HG03095 (cell line): Measurements from ENCODE around the gene ASIC4.

Source experiments
- ATAC-seq: cut with Tn5 transposase; IDR thresholded peaks from one replicate; pipeline ENCODE4 v1.9.1; 2021; ENCODE audit warnings: moderate library complexity; ENCODE audit not compliant: unreplicated experiment

Gene ASIC4

DNA sequence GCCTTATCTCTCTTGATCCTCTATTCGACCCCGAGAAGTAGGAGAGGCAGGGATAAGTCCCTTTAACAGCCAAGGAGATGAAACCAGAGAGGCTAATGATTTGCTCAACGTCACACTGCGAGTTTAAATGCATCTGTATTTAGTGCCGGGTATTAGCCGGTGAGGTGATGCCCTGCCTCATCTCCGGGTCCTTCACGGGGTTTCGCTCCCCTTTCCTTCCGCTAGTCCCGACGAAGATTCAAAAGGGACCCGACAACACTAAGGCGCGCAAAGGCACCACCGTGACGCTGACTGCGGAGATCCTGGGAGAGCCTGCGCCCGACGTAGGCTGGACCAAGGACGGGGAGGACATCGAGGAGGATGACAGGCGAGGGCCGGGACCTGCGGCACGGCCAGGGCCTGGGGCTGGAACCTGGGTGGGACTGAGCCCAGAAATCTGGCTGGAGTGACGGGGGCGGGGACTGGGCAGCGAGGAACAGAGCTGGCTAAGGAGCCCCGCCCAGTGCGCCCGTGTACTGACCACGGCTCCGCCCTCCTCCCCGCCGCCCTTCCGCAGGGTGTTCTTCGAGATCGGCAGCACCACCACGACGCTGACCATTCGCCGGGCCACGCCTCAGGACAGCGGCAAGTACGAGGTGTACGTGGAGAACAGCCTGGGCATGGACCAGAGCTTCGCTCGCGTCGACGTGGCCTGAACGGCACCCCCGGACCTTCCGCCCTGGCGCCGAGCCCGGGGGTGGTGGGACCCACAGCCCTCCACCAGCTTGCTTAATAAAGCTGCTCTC is 16.6 kb upstream of the ASIC4 start:
- ATAC-seq = peak; percentile 38

DNA sequence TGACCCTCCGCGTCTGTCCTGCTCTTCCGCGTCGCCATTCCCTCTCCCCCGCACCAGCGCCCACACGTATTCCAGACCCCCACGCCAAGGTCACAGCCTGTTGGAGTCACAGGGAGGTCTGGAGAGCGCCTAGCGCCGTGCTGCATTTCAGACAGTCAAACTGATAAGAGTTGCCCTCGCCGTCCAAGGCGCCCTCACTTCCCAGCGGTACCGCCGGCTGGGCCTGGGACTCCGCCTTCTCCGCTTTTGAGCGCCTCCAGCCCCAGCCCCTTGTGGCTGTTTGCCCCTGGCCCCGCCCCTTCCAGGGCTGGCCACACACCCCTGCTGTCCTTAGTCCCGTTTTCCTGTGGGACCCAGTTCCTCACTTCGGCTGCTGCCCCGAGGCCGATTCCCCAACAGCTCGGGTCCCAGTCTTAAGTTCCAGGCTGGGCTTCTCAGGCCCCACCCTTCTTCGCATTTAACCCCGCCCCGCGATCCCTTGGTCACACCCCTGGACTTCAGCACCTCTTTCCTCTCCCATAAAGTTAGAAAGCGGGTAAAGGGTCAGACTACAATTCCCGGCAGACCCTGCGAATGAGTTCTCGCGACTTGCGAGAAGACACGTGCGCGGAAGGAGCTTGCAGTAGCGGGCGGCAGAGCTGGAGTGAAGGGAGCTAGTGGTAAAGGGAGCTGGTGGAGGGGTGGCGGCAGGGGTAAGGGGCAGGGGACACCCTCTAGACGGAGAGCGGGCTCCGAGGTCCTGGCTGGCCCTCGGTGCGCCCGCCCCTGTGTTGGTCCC is 15.8 kb upstream of the ASIC4 start, which contains the start of gene GMPPA:
GMPPA (plus strand) TSS at position 612 of the 778 bp plus-strand sequence. CDS start 1,085 bp downstream, outside the sequence.
- ATAC-seq = peak; percentile 90

DNA sequence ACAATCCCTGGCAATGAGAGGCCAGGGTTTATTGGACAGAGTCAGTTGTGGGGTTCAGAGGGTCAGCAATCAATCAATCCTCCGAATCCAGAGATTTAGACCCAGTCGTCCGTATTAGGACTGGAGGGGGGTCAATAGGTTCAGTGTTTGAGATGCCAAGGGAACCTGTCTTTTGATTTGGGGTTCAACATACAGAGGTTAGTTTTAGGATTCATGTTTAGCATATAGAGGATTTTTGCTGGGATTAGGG is 15.3 kb upstream of the ASIC4 start:
- ATAC-seq = peak; percentile 0

DNA sequence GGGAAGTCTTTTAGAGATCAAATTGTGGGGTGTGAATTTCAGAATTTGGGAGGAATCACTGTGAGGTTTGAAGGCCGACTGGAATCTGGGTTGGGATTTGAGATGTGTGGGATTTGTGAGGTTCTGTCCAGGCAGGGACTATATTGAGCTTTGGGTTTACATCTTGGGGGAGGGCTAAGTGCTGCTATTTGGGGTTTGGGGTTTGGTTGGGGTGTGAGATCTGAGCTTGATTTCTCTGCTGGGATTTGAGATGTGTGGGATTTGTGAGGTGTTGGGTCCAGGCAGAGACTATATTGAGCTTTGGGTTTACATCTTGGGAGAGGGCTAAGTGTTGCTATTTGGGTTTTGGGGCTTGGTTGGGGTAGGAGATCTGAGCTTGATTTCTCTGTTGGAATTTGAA is 14.7 kb upstream of the ASIC4 start:
- ATAC-seq = no peak

DNA sequence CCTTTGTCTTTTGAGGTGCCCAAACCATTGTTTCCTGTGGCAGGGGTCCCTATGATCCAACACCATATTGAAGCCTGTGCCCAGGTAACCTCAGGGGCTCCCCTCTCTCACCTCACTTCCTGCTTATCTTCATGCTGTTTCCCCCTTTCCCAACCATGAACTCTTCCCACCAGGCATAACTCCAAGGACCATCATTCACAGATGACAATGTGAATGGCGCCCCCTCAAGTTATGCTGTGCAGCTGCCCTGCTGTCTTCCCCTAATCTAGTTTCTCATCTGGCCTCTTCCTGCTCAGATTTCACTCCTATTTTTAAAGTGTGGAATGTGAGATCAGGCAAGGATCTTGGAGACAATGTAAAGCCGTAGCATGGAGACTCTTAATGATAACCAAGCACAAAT is 14.1 kb upstream of the ASIC4 start:
- ATAC-seq = no peak

DNA sequence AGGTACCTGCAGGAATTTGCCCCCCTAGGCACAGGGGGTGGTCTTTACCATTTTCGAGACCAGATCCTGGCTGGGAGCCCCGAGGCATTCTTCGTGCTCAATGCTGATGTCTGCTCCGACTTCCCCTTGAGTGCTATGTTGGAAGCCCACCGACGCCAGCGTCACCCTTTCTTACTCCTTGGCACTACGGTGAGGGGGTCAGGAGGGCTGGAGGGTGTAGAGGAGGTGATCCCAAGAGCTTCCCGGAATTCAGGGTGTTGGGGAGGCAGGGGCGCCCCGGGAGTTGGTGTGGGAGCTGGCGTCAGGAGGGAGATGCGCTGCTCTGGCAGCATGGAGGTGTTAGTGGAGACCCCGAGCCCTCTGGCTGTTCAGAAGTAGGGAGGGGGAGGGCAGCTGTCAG is 12.4 kb upstream of the ASIC4 start:
- ATAC-seq = no peak

DNA sequence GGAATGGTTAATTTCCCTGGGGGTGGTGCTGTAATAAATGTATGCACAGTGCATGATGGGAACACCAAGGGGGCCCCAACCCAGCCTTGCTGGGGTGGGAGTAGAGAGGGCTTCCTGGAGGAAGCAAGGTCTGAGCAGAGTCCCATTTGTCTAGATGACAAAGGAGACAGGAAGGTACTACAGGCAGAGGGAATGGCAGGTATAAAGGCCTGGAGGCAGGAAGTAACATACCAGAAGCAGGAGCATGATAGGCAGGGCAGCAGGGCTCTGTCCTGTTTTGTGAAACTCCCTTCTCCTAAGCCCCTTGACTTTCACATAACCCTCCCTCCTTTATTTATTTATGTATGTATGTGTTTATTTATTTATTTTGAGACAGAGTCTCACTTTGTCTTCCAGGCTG is 11.7 kb upstream of the ASIC4 start:
- ATAC-seq = no peak

DNA sequence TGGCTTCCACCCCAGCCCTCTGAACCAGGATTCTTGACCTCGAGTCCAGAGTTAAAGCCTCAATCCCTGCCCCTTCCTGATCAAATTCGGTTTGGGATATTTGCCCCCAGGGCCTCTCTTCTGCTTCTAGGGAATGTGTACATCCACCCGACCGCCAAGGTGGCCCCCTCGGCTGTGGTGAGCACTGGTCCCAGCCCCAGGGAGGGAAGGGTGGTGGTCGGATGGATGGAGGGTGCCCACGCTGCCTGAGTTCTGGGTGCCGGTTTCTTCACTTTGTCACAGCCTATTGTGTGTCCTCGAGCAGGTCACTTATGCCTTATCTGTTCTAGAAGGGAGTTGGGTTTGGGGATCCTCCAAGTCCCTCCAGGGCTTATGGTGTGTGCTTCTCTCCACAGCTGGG is 8.7 kb upstream of the ASIC4 start:
- no peak for ATAC-seq

DNA sequence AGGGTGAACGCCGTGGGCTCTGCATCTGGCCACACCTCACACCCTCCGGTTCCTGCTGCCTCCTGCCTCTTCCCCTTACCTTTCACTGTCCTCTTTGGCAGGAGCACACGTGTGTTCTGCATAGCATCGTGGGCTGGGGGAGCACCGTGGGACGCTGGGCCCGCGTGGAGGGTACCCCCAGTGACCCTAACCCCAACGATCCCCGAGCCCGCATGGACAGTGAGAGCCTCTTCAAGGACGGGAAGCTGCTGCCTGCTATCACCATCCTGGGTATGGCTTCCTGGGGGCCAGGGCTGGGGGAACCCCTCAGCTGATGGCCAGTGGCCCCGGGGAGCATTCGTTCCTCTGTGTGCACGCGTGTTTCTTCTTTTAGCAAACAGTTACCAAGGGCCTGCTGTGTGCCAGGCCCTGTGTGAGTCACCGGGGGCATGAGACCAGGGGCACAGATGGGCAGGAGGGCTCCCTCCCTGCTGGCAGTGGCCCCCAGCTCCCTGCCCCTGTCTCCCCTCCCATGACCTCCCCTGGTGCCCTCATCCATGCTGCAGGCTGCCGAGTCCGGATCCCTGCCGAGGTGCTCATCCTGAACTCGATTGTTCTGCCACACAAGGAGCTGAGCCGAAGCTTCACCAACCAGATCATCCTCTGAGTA is 8.0 kb upstream of the ASIC4 start:
- no peak for ATAC-seq

DNA sequence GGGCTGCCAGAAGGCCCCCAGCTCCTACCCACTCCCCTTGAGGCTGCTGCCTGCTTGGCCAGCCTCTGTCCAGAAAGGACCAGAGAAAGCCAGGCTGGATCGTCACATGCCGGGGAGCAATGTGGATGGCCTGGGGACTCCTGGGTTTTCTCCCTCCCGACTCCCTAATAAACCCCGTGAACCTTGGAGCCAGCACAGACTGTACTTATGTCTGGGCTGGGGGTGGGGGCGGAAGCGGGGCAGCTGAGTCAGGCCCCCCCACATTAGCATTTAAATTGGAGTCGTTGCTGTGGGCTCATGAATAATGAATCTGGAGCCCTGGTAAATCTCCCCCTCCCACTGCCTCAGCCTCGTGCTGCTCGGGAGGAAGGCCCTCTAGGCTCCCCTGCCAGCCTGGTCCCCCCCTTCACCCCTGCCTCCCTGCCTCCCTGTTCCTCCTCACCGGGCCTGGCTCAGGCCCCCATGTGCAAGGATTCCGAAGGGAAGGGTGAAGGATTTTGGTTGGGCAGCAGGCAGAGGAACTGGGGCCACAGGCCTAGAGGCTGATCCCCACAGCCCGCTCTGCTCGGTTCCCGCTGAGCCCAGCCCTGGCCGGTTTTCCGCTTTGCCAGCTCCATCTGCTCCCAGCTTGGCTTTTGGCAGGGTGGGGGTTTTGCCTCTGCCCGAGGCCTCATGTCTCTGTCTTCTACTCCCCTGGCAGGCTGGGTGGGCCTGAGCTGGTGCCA is 7.3 kb upstream of the ASIC4 start:
- no peak for ATAC-seq

DNA sequence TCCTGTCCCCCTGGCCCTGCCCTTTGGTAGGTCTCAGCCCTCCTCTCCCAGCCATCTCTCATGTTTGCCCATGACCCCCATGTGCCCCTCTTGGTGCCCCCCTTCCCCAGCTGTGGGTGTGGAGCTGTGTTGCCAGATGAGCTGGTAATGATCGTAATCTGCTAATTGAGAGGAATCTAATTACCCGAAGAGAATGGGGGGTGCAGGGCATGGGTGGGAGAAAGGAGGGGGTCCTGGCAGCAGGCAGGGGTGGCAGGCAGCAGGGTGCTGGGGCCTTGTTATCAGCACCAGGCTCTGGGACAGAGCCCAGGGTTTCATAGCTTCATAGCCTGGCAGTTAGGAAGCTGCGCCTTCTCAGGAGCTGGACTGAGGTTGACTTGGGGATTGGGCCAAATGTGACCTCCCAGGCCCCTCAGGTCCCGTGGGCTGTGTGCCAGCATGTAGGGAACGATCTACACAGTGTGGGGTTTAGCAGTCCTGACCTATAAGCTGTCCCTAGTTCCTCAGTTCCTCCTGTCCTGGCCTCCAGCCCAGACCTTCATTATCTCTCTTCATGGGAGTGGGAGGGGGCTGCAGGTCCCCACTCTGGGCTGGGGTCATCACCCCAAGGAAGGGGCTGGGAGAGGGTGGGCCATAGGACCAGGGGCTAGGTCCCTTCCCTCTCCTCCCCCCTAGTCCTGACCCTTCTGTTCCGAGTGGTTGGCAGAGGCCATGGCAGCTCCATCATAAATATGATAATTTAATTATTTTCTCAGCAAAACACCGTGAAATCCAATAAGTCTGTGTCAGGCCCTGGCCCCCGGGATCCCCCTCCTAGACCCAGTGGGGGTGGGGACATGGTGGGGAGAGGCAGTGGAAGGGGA is 6.5 kb upstream of the ASIC4 start:
- ATAC-seq = no peak

DNA sequence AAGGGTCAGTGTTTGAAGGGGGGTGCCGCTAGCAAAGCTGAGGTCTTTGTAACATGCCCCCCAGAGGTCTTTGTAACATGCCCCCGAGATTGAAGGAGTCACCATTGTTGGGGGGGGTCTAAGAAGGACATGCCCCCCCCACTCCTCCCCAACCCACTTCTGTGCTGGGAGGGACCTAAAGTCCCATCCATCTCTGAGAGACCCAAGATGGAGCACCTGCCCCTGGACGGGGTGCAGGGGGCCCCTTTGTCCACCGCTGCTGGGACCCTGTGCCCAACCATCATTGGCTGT is 5.9 kb upstream of the ASIC4 start:
- ATAC-seq = no peak

DNA sequence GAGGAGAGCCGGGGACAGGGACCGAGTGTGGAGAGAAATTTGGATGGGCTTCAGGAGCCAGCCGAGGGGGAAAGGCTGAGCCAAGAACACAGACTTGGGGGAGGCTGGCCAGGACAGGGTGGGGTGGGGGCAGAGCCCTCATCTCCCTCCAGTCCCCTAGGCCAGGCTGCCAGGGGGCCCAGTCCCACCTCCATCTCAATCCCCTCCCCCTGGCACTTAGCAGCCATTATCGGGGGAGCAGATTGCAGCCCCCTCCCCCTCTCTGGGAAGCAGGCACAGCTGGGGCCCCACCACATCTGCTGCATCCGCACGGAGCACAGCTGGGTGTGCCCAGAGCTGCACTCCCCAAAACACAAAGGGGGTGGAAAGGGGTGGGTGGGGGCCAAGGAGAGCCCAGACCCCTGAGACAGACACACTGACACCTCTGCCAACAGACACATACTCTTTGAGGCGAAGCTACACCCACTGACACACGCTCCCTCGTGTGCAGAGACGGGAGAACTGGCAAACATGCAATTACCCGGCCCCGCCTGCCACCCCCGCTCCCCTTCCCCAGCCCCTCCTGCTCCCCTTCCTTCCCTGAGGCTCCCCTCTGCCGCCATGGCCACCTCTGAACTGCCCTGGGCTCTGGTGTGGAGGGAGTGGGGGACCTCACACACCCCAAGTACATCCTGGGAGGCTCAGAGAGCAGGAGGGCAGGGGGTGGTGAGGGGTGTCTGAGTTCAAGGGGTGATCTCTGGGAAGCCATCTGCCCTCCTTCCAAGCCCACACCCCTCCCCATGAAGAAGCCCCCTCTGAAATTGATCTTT is 5.1 kb upstream of the ASIC4 start:
- peak; percentile 16 for ATAC-seq

DNA sequence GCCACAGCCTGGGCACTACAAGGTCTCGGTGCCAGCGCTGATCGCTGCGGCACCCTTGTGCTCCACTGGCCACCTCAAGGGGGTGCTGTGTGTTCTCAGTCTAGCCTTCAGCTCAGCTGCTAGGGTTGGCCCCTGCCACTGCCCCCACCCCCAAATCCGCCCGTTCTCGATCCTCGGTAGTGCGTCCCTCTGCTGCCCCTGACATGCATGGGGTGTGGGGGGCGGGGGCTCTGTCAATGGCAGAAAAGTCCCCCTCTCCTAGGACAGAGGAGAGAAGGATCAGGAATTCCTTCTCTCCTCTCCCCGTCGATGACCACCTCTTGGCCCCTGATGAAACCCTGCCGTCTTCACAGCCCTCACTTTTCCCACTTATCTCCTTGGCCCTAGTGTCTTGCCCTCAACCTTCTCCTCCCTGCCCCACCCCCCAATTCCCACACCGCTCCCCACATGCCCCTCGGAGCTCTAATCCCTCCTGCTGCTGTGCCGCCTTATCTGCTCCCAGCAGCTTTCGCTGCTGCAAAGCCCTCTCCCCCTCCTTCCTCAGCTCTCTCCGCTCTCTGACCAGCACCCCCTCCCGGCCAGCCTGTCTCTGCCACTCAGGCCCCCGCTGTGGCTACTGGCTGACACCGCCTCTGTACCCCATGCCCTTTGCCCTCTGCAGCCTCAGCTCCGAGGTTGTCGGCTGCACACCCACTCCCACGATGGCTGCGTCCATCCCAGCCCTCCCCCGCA is 4.3 kb upstream of the ASIC4 start:
- peak; percentile 51 for ATAC-seq

DNA sequence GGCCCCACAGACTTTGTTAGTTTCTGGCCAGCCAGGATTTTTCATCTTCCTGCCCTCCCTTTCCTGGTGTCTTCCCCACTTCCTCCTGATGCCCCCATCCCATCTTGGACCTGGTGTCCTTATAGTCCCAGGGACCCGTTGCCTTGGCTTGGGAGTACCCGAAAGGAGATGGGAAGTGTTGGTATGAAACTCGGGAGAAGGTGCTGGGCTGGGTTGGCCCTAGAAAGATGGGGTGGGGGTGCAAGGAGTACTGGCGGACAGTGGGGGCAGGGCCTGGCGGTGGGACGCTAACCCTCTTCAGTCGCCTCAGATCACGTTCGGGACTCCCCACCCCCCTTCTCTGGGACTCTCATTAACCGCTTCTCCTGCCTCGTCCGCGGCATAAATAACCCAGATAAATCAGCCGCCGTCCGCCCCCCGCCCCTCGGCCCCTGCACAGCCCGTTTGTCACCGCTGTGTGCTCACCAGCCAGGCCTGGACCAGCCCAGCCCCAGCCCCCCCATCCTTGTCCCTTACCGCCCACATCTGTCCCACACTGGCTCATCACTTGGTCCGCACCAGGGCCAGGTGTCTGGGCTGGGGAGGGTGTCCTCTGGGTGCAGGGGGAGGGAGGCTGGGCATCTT is 3.7 kb upstream of the ASIC4 start:
- no peak for ATAC-seq

DNA sequence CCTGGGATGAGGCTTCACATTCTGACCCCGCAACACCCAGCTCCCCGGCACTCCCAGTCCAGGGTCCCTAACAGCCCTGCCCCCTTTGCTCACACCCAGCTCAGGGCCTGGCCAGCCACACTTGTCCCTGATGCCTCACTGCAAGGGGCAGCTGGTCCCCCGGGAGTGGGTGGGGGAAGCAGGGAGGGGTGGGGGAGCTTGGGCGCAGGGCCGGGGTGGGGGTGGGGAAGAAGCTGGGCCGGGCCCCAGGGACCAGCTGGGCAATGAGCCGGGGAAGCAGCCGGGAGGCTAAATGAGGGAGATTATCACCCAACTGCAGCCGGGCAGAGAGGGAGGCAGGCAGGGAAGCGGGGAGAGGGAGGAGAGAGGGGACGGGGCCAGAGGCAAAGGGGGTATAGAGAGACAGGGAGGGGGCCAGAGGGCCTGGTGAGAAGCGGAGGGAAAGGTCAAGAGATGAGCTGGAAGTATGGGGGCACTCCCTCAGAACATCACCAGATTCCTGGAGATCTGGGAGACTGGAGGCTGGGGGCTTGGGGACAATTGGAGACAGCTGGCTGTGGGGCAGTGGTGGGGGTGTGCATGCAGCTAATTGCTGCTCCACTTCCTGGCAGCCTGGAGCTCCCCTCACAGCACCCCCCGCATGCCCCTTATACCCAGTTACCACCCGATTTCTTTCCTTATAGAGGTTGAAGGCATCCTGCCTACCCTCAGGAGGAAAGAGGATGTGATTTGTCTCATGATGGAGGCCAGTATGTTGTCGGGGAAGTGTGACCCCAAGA is 2.5 kb upstream of the ASIC4 start:
- no peak for ATAC-seq

DNA sequence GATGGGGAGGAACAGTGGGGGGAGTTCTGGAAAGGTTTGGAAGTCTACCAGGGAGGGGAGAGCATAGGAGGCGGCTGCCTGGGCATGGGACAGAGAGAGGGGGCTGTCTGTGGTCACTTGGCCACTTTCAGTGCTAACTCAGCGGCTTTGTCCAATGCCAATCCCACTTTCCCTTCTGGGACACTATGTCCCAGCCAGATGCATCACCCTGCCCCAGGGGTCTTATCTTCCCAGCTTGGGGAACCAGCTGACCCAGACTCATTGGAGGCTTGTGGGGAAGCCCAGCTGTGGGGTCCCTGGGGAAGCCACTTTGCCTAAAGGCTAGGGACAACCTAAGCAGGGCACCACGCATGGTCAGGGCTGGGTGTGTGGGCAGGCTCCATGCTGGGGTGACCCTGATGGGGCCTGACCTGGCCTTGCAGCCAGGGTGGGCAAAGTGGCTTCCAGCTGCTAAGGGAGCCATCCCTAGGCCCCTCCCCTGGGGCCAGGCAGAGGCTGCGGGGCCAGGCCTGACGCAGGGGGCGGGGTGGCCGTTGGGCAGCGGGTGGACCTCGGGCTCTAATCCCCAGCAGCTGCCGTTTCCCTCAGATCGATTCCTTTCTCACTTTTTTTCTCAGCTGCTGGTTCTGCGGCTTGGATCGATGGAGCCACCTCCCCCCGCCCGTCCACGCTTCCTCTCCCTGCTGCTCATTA is 1.6 kb upstream of the ASIC4 start:
- ATAC-seq = no peak
